Esophagus mucosa (tissue), 1 donor: ENCODE results near the gene KCND3. TPM values are rescaled to one million over a fixed set of nuclear protein-coding genes. Genes with fewer than 3 reads are reported as not detected.

ENCODE experiments used
- ATAC-seq: fragments of 200-7000 bp; cut with Tn5 transposase; one replicate; pipeline ENCODE4 v1.9.1; 2020
- total RNA-seq: library from RNA; stranded (reverse); gene quantifications from one replicate; pipeline ENCODE4 v1.2.4, GENCODE V29; 2023
- donor health status: DM: yes; HTN: yes; CAD: no.

Gene KCND3
- total RNA-seq, 1 donor from 2014 or later, result 1.7 TPM

GRCh38 chr1:111878649-111879048 lies 110.8 kb downstream of the KCND3 start:
- ATAC-seq, result no peak

GRCh38 chr1:111878091-111878490 lies 111.4 kb downstream of the KCND3 start:
- no peak for ATAC-seq

DNA sequence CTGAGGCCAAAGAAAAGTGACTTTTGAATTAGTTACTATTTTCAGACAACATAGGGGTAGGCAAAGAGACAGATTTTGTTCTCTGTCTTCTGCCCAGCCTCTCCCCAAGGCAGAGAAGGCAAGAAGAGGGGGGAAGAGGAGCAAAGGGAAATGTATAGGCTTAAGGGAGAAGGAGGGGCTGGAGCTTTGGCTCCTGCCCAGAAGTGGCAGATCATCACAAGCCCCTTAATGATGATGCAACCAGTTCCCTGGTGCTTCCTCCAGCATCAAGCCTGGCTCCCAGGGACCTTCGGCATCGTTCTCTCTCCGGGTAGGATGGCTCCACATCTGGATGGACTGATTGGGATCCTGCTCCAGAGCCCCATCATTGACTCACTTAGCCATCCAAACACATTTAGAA lies 112.8 kb downstream of the KCND3 start:
- no peak for ATAC-seq

- no peak for ATAC-seq
Observed at GRCh38 chr1:111875640-111876039, 113.8 kb downstream of the KCND3 start.

DNA sequence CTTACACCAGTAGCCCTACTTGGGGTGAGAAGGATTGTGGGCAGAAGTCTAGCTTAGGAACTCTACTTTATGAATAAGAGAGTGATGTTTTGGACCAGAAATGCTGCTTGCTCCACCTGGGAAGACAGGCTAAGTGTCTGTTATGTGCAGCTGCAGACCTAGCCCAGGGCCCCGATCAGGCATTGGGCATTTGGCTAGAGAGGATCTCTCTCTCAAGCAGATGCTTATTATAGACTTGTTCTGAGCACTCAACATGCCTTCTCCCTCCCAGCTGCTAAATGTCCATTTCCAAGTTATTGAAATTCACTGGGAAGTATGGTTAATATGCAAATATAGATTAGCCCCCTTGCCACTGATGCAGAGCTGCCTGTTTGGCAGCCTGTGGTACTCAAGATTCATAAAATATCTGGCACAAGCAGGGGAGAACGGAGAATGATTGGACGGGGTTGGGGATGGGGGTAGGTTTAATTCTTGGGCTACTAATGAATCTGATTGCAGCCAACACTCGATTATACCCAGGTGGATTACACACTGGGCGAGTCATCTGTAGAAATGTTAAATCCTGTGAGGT lies 115.9 kb downstream of the KCND3 start:
- ATAC-seq, result no peak

GRCh38 chr1:111870181-111870580 lies 119.3 kb downstream of the KCND3 start:
- no peak for ATAC-seq

GRCh38 chr1:111867868-111868440 lies 121.5 kb downstream of the KCND3 start:
- no peak for ATAC-seq

DNA sequence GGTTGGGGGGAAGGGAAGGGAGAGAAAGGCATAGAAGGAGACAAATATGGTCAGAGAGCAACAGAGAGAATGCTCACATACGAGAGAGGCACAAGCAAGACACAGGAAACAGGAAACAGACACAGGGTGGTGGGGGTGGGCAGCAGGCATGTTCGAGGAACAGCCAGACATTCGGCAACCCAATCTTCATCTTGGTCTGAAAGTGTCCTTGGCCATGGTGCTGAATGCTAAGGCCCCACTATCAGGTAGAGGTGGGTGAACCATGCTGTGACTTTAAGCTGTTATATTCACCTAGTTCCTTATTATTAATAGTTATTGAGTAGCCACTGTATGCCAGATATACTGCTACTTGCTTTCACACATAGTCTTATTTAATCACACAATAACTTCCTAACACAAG lies 124.6 kb downstream of the KCND3 start:
- no peak for ATAC-seq

DNA sequence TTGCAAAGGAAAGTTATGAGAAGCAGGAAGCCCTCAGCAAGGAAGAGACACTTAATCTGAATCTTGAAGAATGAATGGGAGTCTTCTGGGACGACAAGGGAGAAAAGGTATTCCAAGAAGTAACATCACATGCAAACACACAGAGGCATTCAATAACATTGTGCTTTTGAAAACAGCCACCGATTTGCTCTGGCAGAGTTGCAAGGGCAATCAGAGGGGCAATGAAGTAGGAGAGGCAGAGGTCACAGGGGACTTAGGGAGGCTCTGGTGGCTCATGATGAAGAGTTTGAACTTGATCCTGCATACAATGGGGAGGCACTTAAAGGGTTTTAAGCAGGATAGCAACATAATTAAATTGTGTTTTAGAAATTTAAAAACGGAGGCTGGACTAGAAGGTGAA lies 126.1 kb downstream of the KCND3 start:
- no peak for ATAC-seq

- no peak for ATAC-seq
Observed at GRCh38 chr1:111862599-111862998, 126.9 kb downstream of the KCND3 start.

DNA sequence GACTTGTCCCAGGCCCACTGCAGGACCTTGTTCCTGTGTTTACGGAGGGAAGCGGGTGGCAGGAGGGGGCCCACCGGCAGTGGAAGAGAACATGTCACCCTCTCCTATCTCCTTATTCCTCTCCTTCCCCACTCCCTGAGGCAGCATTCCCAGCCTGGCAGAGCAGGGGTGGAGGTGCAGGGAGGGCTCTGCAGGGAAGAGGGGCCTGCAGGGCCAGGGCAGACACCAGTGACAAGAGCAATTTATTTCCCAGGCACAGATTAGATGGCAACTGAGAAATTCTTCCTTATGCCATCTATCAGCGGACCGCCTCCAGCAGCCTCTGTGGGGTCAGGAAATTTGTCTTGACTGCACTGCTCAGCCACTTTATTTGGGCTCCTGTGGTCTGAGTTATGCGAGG lies 127.9 kb downstream of the KCND3 start:
- no peak for ATAC-seq

DNA sequence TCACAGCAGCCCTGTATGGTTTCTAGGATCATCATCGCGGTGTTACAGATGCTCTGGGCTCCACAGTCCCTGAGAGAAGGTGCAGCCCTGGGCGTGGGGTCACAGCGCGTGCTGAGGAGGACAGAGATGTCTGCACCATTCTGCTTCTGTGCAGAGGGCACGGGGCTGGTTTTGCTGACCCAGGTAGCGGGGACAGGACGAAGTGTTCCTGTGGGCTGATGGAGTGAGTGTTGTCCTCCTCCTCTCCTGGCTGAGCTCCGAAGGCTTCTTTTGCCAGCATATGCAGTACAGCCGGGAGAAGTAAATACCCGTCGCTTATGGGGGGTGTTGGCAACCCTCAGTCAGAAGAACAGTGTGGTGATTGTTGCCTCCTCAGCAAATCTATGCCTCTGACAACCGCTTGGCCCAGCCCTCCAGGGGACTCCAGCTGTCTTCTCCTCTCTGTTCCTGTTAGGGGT lies 132.2 kb downstream of the KCND3 start:
- no peak for ATAC-seq

GRCh38 chr1:111856411-111857185 lies 132.9 kb downstream of the KCND3 start:
- no peak for ATAC-seq

DNA sequence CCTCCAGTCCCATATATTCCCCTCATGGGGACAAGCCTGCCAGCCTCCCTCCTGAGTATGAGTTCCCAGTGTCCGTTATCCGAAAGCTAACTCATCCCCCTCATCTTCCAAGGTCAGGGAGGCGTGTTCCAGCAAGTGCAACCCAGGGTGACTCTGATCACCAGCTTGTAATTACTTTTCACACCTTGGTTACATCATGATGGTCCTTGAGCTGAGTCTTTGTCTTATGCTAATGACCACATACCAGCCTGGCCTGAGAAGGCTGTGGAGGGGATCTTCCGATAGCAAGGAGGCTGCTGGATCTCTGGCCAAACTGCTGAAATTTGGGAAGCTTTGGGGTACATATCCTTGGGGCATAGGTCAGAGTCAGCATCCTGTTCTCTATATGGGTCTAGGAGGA lies 134.2 kb downstream of the KCND3 start:
- ATAC-seq, result no peak

DNA sequence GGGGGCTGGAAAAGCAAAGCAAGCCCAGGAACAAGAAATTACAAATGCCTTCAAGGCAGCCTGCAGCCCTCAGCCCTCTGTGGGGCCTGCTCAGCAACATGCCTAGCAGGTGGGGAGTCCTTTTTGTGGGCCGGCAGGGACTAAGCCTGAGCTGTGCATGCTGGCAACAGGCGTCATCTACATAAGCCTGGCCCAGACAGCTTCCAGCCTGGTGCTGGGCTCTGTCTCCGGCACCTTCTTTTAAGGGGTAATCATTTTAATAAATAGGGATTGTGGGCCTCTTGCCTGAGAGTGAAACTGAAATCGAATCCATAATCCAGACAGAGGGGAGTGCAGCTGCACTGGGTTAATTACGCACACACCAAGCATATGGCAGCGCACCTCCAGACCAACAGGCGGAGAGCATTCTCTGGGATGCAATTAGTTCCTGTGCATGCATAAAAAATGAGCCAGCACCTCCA lies 137.2 kb downstream of the KCND3 start:
- no peak for ATAC-seq

DNA sequence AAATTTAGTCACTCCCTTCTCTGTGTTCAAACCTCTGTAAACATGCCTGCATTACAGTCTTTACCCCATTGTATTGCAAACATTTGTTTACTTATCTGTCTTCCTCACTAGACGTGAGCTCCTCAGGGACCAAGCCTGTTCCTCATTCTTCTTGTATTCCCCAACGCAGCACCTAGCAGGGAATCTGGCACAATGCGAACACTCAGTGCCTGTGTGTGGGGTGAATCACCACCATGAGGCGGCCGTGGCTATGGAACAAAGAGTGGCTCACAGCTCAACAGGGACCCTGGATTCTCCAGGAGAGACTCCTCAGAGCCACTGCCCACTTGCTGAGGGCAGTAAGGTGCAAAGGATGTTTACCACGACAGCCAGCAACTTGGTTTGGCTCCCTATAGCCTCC lies 137.9 kb downstream of the KCND3 start:
- peak; percentile 22 for ATAC-seq

- ATAC-seq, result no peak
Observed at GRCh38 chr1:111850109-111850508, 139.4 kb downstream of the KCND3 start.

- no peak for ATAC-seq
Observed at GRCh38 chr1:111848852-111849545, 140.5 kb downstream of the KCND3 start.

DNA sequence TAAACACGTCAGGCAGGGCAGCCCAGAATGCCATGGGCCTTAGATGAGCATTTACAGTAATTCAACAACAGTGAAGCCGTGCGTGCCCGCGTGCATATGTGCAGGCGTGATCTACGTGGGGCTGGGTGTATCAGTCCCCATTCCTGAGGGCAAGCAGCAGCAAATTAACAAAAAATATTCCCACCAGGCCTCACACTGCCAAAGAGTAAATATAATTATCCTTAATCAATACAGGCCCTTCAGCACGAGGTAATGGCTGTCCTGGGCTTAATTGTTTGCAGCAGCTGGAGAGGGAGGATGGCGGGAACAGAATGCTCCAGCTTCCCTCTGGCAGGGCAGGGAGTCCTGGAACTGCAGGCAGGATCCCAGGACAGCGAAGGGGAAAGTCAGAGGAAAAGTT lies 142.0 kb downstream of the KCND3 start:
- no peak for ATAC-seq

- ATAC-seq, result no peak
Observed at GRCh38 chr1:111846842-111847241, 142.6 kb downstream of the KCND3 start.

DNA sequence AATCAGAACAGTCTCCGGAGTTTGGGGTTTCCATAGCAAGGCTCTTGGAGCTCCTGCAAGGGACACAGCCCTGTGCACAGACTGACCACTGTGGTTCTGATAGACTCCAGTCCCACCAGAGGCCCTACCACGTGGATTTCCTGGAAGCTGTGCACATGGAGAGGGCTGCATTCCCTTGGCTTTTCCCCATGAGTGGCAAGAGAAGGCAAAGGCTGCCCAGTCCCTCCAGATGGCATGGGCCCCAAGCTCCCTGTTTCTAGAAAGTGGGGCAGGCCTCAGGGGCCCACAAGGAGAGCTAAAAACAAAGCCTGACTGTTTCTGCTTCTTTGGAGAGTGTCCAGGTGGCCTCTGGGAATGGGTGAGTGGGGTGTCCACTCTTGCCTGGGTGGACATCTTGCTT lies 146.3 kb downstream of the KCND3 start:
- ATAC-seq, result no peak

GRCh38 chr1:111842411-111842810 lies 147.1 kb downstream of the KCND3 start:
- ATAC-seq, result no peak

GRCh38 chr1:111841746-111842145 lies 147.7 kb downstream of the KCND3 start:
- no peak for ATAC-seq
